Measurements from ENCODE around the gene PTH2R. TPM values are rescaled to one million over a fixed set of nuclear protein-coding genes. Genes with fewer than 3 reads are reported as not detected.

Gene PTH2R
- polyA plus RNA-seq, 1 donor from 2014 or later: not detected

DNA sequence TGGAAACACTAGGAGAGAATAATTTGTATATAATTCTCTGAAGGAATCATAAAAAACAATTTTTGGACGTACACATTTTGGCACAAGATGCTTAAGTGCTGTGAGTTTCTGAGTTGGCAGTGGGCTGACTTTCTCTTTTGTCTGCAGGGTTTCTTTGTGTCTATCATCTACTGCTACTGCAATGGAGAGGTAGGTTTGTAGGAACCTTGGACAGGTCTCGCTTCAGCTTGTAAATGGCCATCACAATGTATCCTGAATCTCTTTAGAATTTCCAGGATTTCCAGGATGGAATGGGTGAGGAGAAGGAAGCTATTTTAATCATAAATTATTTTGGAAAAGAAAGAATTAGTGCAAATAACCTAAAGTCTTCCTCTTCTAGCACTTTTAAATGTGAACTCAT is 83.9 kb downstream of the PTH2R start:
- H2AFZ ChIP-seq (ENCODE audit: low read depth, low read length): no peak overlapping the region
- H3K4me3 ChIP-seq (ENCODE audit: low read length): no peak overlapping the region
- H4K20me1 ChIP-seq (ENCODE audit: insufficient read depth): no peaks in the 10 kb centered on the region
- no peaks in the 10 kb centered on the region for H3F3A ChIP-seq (ENCODE audit: insufficient read depth, low read length, poor library complexity, severe bottlenecking)
- no peaks in the 10 kb centered on the region for H3K27me3 ChIP-seq (ENCODE audit: insufficient read depth, low read depth, low read length)
- no peaks in the 10 kb centered on the region for H3K9me3 ChIP-seq (ENCODE audit: low read length)
- no peak for TF ChIP-seq SMC3 (conservative IDR thresholded peaks at IDR 0.05; ENCODE audit: poor library complexity)
- TF ChIP-seq, protein P1, sequence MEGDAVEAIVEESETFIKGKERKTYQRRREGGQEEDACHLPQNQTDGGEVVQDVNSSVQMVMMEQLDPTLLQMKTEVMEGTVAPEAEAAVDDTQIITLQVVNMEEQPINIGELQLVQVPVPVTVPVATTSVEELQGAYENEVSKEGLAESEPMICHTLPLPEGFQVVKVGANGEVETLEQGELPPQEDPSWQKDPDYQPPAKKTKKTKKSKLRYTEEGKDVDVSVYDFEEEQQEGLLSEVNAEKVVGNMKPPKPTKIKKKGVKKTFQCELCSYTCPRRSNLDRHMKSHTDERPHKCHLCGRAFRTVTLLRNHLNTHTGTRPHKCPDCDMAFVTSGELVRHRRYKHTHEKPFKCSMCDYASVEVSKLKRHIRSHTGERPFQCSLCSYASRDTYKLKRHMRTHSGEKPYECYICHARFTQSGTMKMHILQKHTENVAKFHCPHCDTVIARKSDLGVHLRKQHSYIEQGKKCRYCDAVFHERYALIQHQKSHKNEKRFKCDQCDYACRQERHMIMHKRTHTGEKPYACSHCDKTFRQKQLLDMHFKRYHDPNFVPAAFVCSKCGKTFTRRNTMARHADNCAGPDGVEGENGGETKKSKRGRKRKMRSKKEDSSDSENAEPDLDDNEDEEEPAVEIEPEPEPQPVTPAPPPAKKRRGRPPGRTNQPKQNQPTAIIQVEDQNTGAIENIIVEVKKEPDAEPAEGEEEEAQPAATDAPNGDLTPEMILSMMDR (IDR thresholded peaks at IDR 0.05; ENCODE audit: poor library complexity, severe bottlenecking): no peak
- TF ChIP-seq TAF1 (IDR thresholded peaks at IDR 0.05; ENCODE audit: low read depth): no peak
- TF ChIP-seq EZH2 (IDR thresholded peaks at IDR 0.05; ENCODE audit: borderline replicate concordance, insufficient read depth, low read length, poor library complexity, severe bottlenecking): no peak
- no peak for TF ChIP-seq EP300 (conservative IDR thresholded peaks at IDR 0.05; ENCODE audit: poor library complexity, severe bottlenecking)
- TF ChIP-seq POLR2AphosphoS5 (IDR thresholded peaks at IDR 0.05): no peak
- no peak for TF ChIP-seq MXI1 (conservative IDR thresholded peaks at IDR 0.05; ENCODE audit: poor library complexity, severe bottlenecking)
- TF ChIP-seq RAD21 (conservative IDR thresholded peaks at IDR 0.05): no peak
- TF ChIP-seq, protein P2, sequence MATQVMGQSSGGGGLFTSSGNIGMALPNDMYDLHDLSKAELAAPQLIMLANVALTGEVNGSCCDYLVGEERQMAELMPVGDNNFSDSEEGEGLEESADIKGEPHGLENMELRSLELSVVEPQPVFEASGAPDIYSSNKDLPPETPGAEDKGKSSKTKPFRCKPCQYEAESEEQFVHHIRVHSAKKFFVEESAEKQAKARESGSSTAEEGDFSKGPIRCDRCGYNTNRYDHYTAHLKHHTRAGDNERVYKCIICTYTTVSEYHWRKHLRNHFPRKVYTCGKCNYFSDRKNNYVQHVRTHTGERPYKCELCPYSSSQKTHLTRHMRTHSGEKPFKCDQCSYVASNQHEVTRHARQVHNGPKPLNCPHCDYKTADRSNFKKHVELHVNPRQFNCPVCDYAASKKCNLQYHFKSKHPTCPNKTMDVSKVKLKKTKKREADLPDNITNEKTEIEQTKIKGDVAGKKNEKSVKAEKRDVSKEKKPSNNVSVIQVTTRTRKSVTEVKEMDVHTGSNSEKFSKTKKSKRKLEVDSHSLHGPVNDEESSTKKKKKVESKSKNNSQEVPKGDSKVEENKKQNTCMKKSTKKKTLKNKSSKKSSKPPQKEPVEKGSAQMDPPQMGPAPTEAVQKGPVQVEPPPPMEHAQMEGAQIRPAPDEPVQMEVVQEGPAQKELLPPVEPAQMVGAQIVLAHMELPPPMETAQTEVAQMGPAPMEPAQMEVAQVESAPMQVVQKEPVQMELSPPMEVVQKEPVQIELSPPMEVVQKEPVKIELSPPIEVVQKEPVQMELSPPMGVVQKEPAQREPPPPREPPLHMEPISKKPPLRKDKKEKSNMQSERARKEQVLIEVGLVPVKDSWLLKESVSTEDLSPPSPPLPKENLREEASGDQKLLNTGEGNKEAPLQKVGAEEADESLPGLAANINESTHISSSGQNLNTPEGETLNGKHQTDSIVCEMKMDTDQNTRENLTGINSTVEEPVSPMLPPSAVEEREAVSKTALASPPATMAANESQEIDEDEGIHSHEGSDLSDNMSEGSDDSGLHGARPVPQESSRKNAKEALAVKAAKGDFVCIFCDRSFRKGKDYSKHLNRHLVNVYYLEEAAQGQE (IDR thresholded peaks at IDR 0.05; ENCODE audit: borderline replicate concordance): no peak
- no peaks in the 10 kb centered on the region for H3K79me2 ChIP-seq (replicated peaks; ENCODE audit: insufficient read depth, low read length)
- no peaks in the 10 kb centered on the region for H3K36me3 ChIP-seq (ENCODE audit: insufficient read depth, low read length)
- H3K9ac ChIP-seq (ENCODE audit: low read length): no peak overlapping the region
- H3K9me2 ChIP-seq (ENCODE audit: insufficient read depth, low read length): no peaks in the 10 kb centered on the region
- H3K4me2 ChIP-seq (ENCODE audit: low read length): no peak overlapping the region
- no peak overlapping the region for H3K27ac ChIP-seq (ENCODE audit: low read length)

DNA sequence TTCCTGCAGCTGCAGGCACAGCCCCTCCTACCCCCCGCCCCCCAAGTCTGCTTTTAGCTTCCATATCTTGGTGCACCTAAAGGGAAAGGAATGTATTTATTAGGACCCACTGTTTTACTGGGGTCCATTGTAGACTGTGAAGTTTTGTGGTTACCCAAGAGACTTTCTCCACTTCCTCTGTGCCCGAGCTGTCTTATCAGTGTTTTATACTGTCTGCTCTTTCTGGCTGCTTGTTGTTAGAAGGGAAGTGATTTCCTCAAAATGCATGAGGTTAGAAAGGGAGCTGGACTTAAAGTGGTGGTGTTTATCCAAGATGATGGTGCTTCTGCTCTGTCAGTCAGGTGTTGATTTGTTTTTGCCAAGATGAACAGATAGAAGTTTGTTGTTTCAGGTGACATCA is 85.0 kb downstream of the PTH2R start:
- TF ChIP-seq EZH2 (IDR thresholded peaks at IDR 0.05; ENCODE audit: borderline replicate concordance, insufficient read depth, low read length, poor library complexity, severe bottlenecking) (no peak), MXI1 (conservative IDR thresholded peaks at IDR 0.05; ENCODE audit: poor library complexity, severe bottlenecking) (no peak), EP300 (conservative IDR thresholded peaks at IDR 0.05; ENCODE audit: poor library complexity, severe bottlenecking) (no peak), POLR2AphosphoS5 (IDR thresholded peaks at IDR 0.05) (no peak), SMC3 (conservative IDR thresholded peaks at IDR 0.05; ENCODE audit: poor library complexity) (no peak), RAD21 (conservative IDR thresholded peaks at IDR 0.05) (no peak), TAF1 (IDR thresholded peaks at IDR 0.05; ENCODE audit: low read depth) (no peak)
- TF ChIP-seq, protein P1 (IDR thresholded peaks at IDR 0.05; ENCODE audit: poor library complexity, severe bottlenecking): no peak
- TF ChIP-seq, protein P2 (IDR thresholded peaks at IDR 0.05; ENCODE audit: borderline replicate concordance): no peak
- Histone ChIP-seq H3F3A (ENCODE audit: insufficient read depth, low read length, poor library complexity, severe bottlenecking) (no peaks in the 10 kb centered on the region), H3K27ac (ENCODE audit: low read length) (no peak overlapping the region), H2AFZ (ENCODE audit: low read depth, low read length) (no peak overlapping the region), H3K9me3 (ENCODE audit: low read length) (no peaks in the 10 kb centered on the region), H3K9ac (ENCODE audit: low read length) (no peak overlapping the region), H3K79me2 (replicated peaks; ENCODE audit: insufficient read depth, low read length) (no peaks in the 10 kb centered on the region), H3K27me3 (ENCODE audit: insufficient read depth, low read depth, low read length) (no peaks in the 10 kb centered on the region), H3K36me3 (ENCODE audit: insufficient read depth, low read length) (no peaks in the 10 kb centered on the region), H3K4me3 (ENCODE audit: low read length) (no peak overlapping the region), H3K4me2 (ENCODE audit: low read length) (no peak overlapping the region), H4K20me1 (ENCODE audit: insufficient read depth) (no peaks in the 10 kb centered on the region), H3K9me2 (ENCODE audit: insufficient read depth, low read length) (no peaks in the 10 kb centered on the region)

All from neural cell (in vitro differentiated cells).